Thymus (tissue), 11 donors: Measurements from ENCODE around the gene CERS6. TPM values are rescaled to one million over a fixed set of nuclear protein-coding genes. Genes with fewer than 3 reads are reported as not detected.

Experiments used
- DNase-seq, 9 donors: peaks; one replicate each; pipeline ENCODE4 v3.0.0-alpha.2; 2013; ENCODE audit warnings: low spot score in 9 of 9, low read depth in 6 of 9, missing footprints in 1 of 9
- H3K27ac ChIP-seq, 2 donors: one replicate each; pipeline ENCODE4 v1.5.1; 2013; ENCODE audit warnings: control low read depth in 1 of 2, low read depth in 1 of 2, low read length in 1 of 2, mild to moderate bottlenecking in 1 of 2, moderate library complexity in 1 of 2
- H3K27me3 ChIP-seq, 2 donors: one replicate each; pipeline ENCODE4 v1.5.1; 2013; ENCODE audit warnings: low read length in 1 of 2; ENCODE audit not compliant: control insufficient read depth in 2 of 2, insufficient read depth in 1 of 2
- H3K36me3 ChIP-seq, 2 donors: one replicate each; pipeline ENCODE4 v1.5.1; 2013; ENCODE audit warnings: low read length in 1 of 2, mild to moderate bottlenecking in 1 of 2, moderate library complexity in 1 of 2; ENCODE audit not compliant: control insufficient read depth in 2 of 2, insufficient read depth in 2 of 2
- H3K4me1 ChIP-seq, 2 donors: one replicate each; pipeline ENCODE4 v1.5.1; 2013; ENCODE audit warnings: low read length in 2 of 2; ENCODE audit not compliant: control insufficient read depth in 2 of 2, insufficient read depth in 2 of 2
- H3K4me3 ChIP-seq, 2 donors: one replicate each; pipeline ENCODE4 v1.5.1; 2013; ENCODE audit warnings: low read length in 2 of 2, control low read depth in 1 of 2, mild to moderate bottlenecking in 1 of 2
- H3K9me3 ChIP-seq, 2 donors: one replicate each; pipeline ENCODE4 v1.5.1; 2013; ENCODE audit warnings: low read length in 1 of 2, mild to moderate bottlenecking in 1 of 2; ENCODE audit not compliant: control insufficient read depth in 2 of 2, insufficient read depth in 1 of 2
- WGBS: extraction: QIAGEN DNeasy Blood & Tissue Kit; methylation state at CpG from one replicate; pipeline ENCODE4 v1.1.7; 2013; 5-methylcytosine and 5-hydroxymethylcytosine counted together
- polyA plus RNA-seq: library from polyadenylated mRNA; stranded (reverse); fragments of 200-250 nt; gene quantifications from one replicate; pipeline ENCODE4 v1.2.3, GENCODE V29; 2013
- total RNA-seq: library from RNA; stranded (reverse); fragments of 120-200 nt; gene quantifications from one replicate; pipeline ENCODE4 v1.2.4, GENCODE V29; 2013
- donor health status: healthy.

Gene CERS6
- total and polyA plus RNA-seq, 2 donors = 12.1 to 26.9 TPM

GRCh38 chr2:168749297-168749696 is 293.2 kb downstream of the CERS6 start:
- WGBS = 83% methylated on average over 3 of the region's 6 CpGs
- peak overlapping the region in 1 of 2 donors; percentile 8 for H3K27ac ChIP-seq
- DNase-seq = no peak
- peaks cover 7 to 14% of the 10 kb centered on the region in 2 donors for H3K4me1 ChIP-seq
- no peak overlapping the region for H3K4me3 ChIP-seq
- no peaks in the 10 kb centered on the region for H3K27me3 ChIP-seq
- no peaks in the 10 kb centered on the region for H3K9me3 ChIP-seq
- peaks cover 0 to 12% of the 10 kb centered on the region in 2 donors for H3K36me3 ChIP-seq

GRCh38 chr2:168751104-168751740 is 295.1 kb downstream of the CERS6 start:
- peak overlapping the region; percentile 27 to 62 for H3K27ac ChIP-seq
- DNase-seq = peak; percentile 25 to 83 (median 53)
- H3K4me3 ChIP-seq = no peak overlapping the region
- peaks cover 9 to 14% of the 10 kb centered on the region in 2 donors for H3K4me1 ChIP-seq
- H3K36me3 ChIP-seq = peaks cover 0 to 22% of the 10 kb centered on the region in 2 donors
- no peaks in the 10 kb centered on the region for H3K27me3 ChIP-seq
- H3K9me3 ChIP-seq = no peaks in the 10 kb centered on the region

GRCh38 chr2:168752361-168752760 is 296.3 kb downstream of the CERS6 start:
- Histone ChIP-seq H3K4me1 (peaks cover 9 to 23% of the 10 kb centered on the region in 2 donors), H3K4me3 (no peak overlapping the region)
- WGBS = 97% methylated on average over 8 of the region's 8 CpGs

GRCh38 chr2:168753765-168754329 is 297.8 kb downstream of the CERS6 start:
- H3K36me3 ChIP-seq = peaks cover 0 to 24% of the 10 kb centered on the region in 2 donors
- peaks cover 9 to 23% of the 10 kb centered on the region in 2 donors for H3K4me1 ChIP-seq
- no peaks in the 10 kb centered on the region for H3K9me3 ChIP-seq
- 97% methylated on average over 8 of the region's 8 CpGs for WGBS
- no peak overlapping the region for H3K4me3 ChIP-seq
- no peaks in the 10 kb centered on the region for H3K27me3 ChIP-seq
- no peak overlapping the region for H3K27ac ChIP-seq
- DNase-seq = no peak

More at GRCh38 chr2:168752361-168752760, 296.3 kb downstream of the CERS6 start:
- Histone ChIP-seq H3K36me3 (peaks cover 0 to 24% of the 10 kb centered on the region in 2 donors), H3K27ac (no peak overlapping the region), H3K27me3 (no peaks in the 10 kb centered on the region), H3K9me3 (no peaks in the 10 kb centered on the region)
- DNase-seq = no peak

GRCh38 chr2:168757223-168757622 is 301.2 kb downstream of the CERS6 start:
- Histone ChIP-seq H3K36me3 (peaks cover 0 to 30% of the 10 kb centered on the region in 2 donors), H3K27ac (no peak overlapping the region), H3K27me3 (no peaks in the 10 kb centered on the region), H3K4me3 (no peak overlapping the region), H3K9me3 (no peaks in the 10 kb centered on the region), H3K4me1 (peaks cover 2 to 12% of the 10 kb centered on the region in 2 donors)
- WGBS = 73% methylated on average over 3 of the region's 3 CpGs
- no peak for DNase-seq

GRCh38 chr2:168758970-168759820 is 303.1 kb downstream of the CERS6 start:
- DNase-seq = peak in 8 of 9 donors; percentile 20 to 66 (median 30)
- H3K4me3 ChIP-seq = no peak overlapping the region
- WGBS = 48% methylated on average over 3 of the region's 3 CpGs
- no peaks in the 10 kb centered on the region for H3K9me3 ChIP-seq
- H3K27me3 ChIP-seq = no peaks in the 10 kb centered on the region
- H3K4me1 ChIP-seq = peaks cover 2 to 8% of the 10 kb centered on the region in 2 donors
- peaks cover 0 to 20% of the 10 kb centered on the region in 2 donors for H3K36me3 ChIP-seq
- H3K27ac ChIP-seq = no peak overlapping the region

- Histone ChIP-seq H3K9me3 (no peaks in the 10 kb centered on the region), H3K36me3 (peaks cover 7 to 27% of the 10 kb centered on the region in 2 donors), H3K27ac (no peak overlapping the region), H3K27me3 (no peaks in the 10 kb centered on the region), H3K4me1 (no peaks in the 10 kb centered on the region), H3K4me3 (no peak overlapping the region)
- no peak for DNase-seq
- 100% methylated on average over 1 of the region's 1 CpG for WGBS
Observed at GRCh38 chr2:168765401-168765800, 309.3 kb downstream of the CERS6 start.

- Histone ChIP-seq H3K27ac (no peak overlapping the region), H3K4me3 (no peak overlapping the region), H3K4me1 (no peaks in the 10 kb centered on the region), H3K9me3 (no peaks in the 10 kb centered on the region), H3K36me3 (peaks cover 7 to 22% of the 10 kb centered on the region in 2 donors), H3K27me3 (no peaks in the 10 kb centered on the region)
- DNase-seq = no peak
- WGBS = 100% methylated on average over 2 of the region's 2 CpGs
Observed at GRCh38 chr2:168766600-168766999, 310.5 kb downstream of the CERS6 start.

- Histone ChIP-seq H3K27ac (no peak overlapping the region), H3K4me1 (no peaks in the 10 kb centered on the region), H3K9me3 (no peaks in the 10 kb centered on the region), H3K36me3 (peaks cover 7 to 22% of the 10 kb centered on the region in 2 donors), H3K27me3 (no peaks in the 10 kb centered on the region), H3K4me3 (no peak overlapping the region)
- WGBS = 94% methylated on average over 1 of the region's 1 CpG
- DNase-seq = no peak
Observed at GRCh38 chr2:168767258-168767657, 311.2 kb downstream of the CERS6 start.
